Epithelial cell of esophagus (primary cell): ENCODE measurements around the gene RANGAP1.

Experiments used
- DNase-seq: peaks from one replicate; pipeline ENCODE4 v3.0.0; 2010; ENCODE audit warnings: low read depth
- H3K4me3 ChIP-seq: 2 replicates; pipeline ENCODE4 v1.5.1; 2011; ENCODE audit warnings: mild to moderate bottlenecking, low read length, control low read depth
- TF ChIP-seq, protein P1 (sequence below): IDR thresholded peaks from 2 replicates; pipeline ENCODE4 v1.5.1; 2011; ENCODE audit warnings: low read depth, mild to moderate bottlenecking, low read length, control low read depth, inconsistent platforms; ENCODE audit not compliant: insufficient read depth; ENCODE audit errors: missing control alignments

The RANGAP1 gene

DNA sequence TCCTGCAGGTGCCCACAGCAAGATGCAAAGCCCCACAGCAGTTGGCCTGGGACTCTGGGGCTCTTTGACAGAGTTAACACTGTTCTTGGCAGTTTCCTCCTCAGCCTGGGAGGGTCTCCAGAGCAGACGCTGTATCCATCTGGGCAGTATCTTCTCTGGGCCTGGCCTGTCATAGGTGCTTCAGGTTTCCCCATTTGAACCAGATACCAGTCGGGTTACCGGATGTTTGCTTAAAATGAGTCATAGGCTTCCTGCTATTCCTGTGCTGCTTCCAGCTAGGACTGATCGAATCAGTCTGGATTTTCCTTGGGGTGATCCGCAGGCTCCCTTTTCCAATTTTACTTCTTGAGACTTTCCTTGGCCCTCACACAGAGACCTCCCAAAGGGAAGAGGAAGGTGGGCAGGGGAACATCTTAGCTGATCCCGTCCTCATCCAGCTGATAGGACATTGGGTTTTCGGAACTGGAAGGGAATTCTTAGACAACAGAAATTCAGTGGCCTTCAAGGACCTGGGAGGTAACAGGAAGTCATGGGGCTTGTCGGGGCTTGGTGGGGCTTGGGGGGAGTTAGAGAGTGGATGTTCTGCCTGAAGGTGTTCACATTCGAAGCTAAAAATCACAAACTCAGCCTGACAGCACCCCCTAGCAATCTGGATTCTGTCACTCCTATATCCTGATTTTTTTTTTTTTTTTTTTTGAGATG lies 2.4 kb upstream of the RANGAP1 start:
- DNase-seq, result peak; percentile 93
- H3K4me3 ChIP-seq, result peak overlapping the region; percentile 25
- TF ChIP-seq, protein P1, sequence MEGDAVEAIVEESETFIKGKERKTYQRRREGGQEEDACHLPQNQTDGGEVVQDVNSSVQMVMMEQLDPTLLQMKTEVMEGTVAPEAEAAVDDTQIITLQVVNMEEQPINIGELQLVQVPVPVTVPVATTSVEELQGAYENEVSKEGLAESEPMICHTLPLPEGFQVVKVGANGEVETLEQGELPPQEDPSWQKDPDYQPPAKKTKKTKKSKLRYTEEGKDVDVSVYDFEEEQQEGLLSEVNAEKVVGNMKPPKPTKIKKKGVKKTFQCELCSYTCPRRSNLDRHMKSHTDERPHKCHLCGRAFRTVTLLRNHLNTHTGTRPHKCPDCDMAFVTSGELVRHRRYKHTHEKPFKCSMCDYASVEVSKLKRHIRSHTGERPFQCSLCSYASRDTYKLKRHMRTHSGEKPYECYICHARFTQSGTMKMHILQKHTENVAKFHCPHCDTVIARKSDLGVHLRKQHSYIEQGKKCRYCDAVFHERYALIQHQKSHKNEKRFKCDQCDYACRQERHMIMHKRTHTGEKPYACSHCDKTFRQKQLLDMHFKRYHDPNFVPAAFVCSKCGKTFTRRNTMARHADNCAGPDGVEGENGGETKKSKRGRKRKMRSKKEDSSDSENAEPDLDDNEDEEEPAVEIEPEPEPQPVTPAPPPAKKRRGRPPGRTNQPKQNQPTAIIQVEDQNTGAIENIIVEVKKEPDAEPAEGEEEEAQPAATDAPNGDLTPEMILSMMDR, result no peak

DNA sequence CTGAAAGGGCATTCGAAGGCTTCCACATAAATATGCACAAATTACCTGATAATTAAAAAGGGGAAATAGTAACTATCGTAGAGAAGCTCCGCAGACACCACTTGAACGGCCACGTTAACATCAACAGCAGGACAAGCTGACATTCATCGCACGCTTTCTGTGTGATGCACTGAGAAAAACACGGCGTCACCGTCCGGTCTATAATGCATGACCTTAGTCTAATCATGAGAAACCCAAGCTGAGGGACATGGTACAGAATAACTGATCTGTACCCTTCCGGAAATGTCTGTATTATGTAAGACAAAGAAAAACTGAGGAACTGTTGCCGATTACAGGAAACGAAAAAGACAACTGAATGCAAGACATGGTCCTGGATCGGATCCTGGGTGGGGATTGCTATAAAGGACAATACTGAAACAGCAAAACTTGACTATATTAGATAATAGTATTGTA lies 678 bp upstream of the RANGAP1 start:
- H3K4me3 ChIP-seq, result peak overlapping the region; percentile 38
- no peak for DNase-seq

DNA sequence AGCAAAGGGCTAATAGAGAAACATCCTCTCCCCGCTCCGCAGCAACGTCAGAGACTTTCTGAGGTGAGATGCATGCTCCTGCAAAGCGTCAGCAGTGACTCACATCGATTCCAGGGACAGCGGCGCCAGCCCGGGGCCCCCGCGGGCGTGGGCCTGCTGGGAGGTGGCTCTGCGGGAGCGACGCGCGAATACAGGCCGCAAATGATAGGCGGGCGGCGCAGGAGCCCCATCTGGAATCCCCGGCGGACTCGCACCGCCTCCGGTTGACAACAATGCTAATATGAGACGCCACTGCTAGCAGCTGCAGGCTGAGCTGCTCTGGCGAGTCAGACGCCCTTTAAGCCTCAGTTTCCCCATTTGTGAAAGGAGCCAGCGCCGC lies 557 bp downstream of the RANGAP1 start:
- DNase-seq, result peak; percentile 97
- H3K4me3 ChIP-seq, result peak overlapping the region; percentile 86
- TF ChIP-seq, protein P1, result no peak

More for the DNA sequence above, 678 bp upstream of the RANGAP1 start:
- TF ChIP-seq, protein P1, result no peak

DNA sequence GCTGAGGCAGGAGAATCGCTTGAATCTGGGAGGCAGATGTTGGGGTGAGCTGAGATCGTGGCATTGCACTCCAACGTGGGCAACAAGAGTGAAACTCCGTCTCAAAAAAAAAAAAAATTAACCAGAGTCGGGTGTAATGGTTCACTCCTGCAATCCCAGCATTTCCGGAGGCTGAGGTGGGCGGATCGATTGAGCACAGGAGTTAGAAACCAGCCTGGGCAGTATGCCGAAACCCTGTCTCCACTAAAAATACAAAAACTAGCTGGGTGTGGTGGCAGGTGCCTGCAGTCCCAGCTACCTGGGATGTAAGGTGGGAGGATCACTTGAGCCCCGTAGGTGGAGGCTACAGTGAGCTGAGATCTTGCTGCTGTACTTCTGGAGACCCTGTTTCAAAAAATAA lies 1.5 kb downstream of the RANGAP1 start:
- peak; percentile 47 for DNase-seq
- peak overlapping the region; percentile 86 for H3K4me3 ChIP-seq
- TF ChIP-seq, protein P1, result no peak

DNA sequence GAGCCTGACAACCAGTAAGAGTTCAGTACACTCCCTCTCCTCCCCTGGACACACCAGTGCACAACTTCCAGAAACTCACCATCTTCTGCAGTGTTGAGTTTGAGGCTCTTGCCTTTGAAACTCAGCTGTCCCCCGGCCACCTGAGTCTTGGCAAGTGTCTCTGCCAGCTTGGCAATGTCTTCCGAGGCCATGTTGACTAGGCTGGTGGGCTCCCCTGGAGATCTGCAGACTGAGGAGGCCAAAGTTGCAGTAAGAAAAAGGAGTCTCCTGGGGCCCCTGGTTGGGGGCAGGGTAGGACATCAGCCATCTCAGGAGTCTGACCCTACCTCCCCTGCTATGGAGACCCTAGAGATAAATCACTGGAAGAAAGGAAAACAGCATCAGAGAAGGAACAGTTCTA lies 5.1 kb downstream of the RANGAP1 start:
- TF ChIP-seq, protein P1, result no peak
- H3K4me3 ChIP-seq, result no peak overlapping the region

DNA sequence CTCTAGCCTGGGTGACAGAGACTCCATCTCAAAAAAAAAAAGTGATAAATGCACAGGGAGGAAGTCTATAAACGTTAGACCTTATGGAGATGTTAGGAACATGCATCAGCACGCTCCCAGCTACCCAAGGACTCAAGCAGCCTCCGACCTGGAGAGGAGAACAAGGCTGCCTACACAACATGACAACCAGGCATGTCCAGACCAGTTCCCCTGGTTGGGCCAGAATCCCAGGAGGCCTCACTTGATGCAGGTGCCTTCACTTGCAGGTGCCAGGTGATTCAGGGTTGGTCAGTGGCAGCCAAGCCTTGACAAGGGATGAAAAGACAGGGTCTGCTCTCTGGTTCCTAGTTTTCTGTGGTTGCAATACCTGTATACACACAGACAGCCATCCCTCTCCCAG lies 5.9 kb downstream of the RANGAP1 start:
- no peak overlapping the region for H3K4me3 ChIP-seq
- TF ChIP-seq, protein P1, result no peak
- peak; percentile 100 for DNase-seq

More for the DNA sequence above, 5.1 kb downstream of the RANGAP1 start:
- DNase-seq, result no peak

DNA sequence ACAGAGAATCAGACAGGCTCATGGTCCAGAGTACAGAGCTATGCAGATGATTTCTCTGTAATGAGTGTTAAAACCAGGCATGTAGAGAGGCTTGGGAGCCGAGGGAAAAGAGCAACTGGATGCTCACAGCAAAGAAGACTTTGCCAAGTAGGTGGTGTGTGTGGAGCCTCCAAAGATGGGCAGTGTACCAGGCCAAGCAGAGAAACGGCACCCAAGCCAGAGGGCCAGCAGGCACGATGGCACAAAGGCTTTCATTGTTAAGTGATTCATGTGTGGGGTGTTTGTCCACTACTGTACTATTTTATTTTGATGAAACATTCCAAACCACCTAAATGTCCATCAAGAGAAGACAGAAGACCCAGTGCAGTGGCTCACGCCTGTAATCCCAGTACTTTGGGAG lies 11.1 kb downstream of the RANGAP1 start:
- DNase-seq, result no peak
- TF ChIP-seq, protein P1, result no peak

More for the DNA sequence above, 11.1 kb downstream of the RANGAP1 start:
- H3K4me3 ChIP-seq, result no peak overlapping the region
